Activated CD8-positive, alpha-beta T cell treated with anti-CD3 and anti-CD28 coated beads, Interleukin-2, amount 10 ng/mL, durations not matched to agents 7 days and 5 days (primary cell): ENCODE data around the gene GNG8. TPM values are rescaled to one million over a fixed set of nuclear protein-coding genes. Genes with fewer than 3 reads are reported as not detected.
A peak's percentile ranks its signal among the peaks of the same experiment; 100 is the strongest.

Experiments used
- ATAC-seq: fragments of 150-1000 bp; cut with Tn5 transposase; one replicate; pipeline ENCODE4 v1.10.0; 2021; ENCODE audit warnings: moderate library complexity
- CTCF ChIA-PET: fragments of 350-600 bp; sonication (Branson Sonifier 250); formaldehyde crosslinking; loops from one replicate; lab custom pipeline; 2021; ENCODE audit warnings: antibody characterized with exemption; lab: Charles Lee
- POLR2A ChIA-PET: fragments of 350-600 bp; sonication (Branson Sonifier 250); formaldehyde crosslinking; loops from one replicate; lab custom pipeline; 2021; ENCODE audit warnings: antibody characterized with exemption; lab: Charles Lee
- DNase-seq: peaks from one replicate; pipeline ENCODE4 v3.0.0-alpha.2; 2020
- H3K27ac Mint-ChIP-seq: one replicate; pipeline ENCODE4 v1.8.0; 2021; ENCODE audit warnings: mild to moderate bottlenecking, mixed read lengths
- H3K27me3 Mint-ChIP-seq: one replicate; pipeline ENCODE4 v1.8.0; 2021; ENCODE audit warnings: low read depth, mixed read lengths
- H3K36me3 Mint-ChIP-seq: one replicate; pipeline ENCODE4 v1.8.0; 2021; ENCODE audit warnings: low read depth, mixed read lengths
- H3K4me1 Mint-ChIP-seq: one replicate; pipeline ENCODE4 v1.8.0; 2021; ENCODE audit warnings: low read depth, mixed read lengths
- H3K4me3 Mint-ChIP-seq: one replicate; pipeline ENCODE4 v1.8.0; 2021; ENCODE audit warnings: mild to moderate bottlenecking, mixed read lengths
- H3K9me3 Mint-ChIP-seq: one replicate; pipeline ENCODE4 v1.8.0; 2022; ENCODE audit warnings: mixed read lengths; ENCODE audit not compliant: insufficient read depth
- total RNA-seq, 2 experiments: library from RNA; stranded (reverse); gene quantifications; one replicate each; pipeline ENCODE4 v1.2.3, GENCODE V29; 2021

Gene GNG8
- total RNA-seq, 2 experiments from 2014 or later = not detected

- ChIA-PET POLR2A (interaction anchor here (0.8 to 4.8 kb wide), 6 partner anchors 9 to 94 kb away, joined by 3 to 21 read pairs (median 12); partner anchors contain the start of gene CALM3), CTCF (interaction anchor here (0.8 to 14.0 kb wide), 11 partner anchors 9 to 222 kb away, joined by 3 to 350 read pairs (median 5); partner anchors contain the start of genes CALM3, DACT3 and PTGIR)
- Mint-ChIP-seq H3K9me3 (no peaks in the 10 kb centered on the region), H3K4me3 (peak overlapping the region; percentile 49), H3K4me1 (peaks cover 83% of the 10 kb centered on the region), H3K36me3 (peaks cover 6% of the 10 kb centered on the region), H3K27ac (peak overlapping the region; percentile 94), H3K27me3 (no peaks in the 10 kb centered on the region)
- DNase-seq = peak; percentile 60
- peak; percentile 26 for ATAC-seq
Observed at GRCh38 chr19:46616631-46617322, 19.2 kb downstream of the GNG8 start.

- H3K27me3 Mint-ChIP-seq = no peaks in the 10 kb centered on the region
- DNase-seq (no peak), ATAC-seq (no peak)
- ChIA-PET CTCF (interaction anchor here (1.0 to 14.0 kb wide), 8 partner anchors 8 to 221 kb away, joined by 3 to 350 read pairs (median 10); partner anchors contain the start of genes CALM3, DACT3, GNG8 and PTGIR), POLR2A (interaction anchor here (1.4 to 4.8 kb wide), 7 partner anchors 8 to 93 kb away, joined by 3 to 29 read pairs (median 15); partner anchors contain the start of genes CALM3 and DACT3)
- peaks cover 11% of the 10 kb centered on the region for H3K36me3 Mint-ChIP-seq
- peak overlapping the region; percentile 82 for H3K27ac Mint-ChIP-seq
- H3K4me1 Mint-ChIP-seq = peaks cover 83% of the 10 kb centered on the region
- H3K4me3 Mint-ChIP-seq = no peak overlapping the region
- no peaks in the 10 kb centered on the region for H3K9me3 Mint-ChIP-seq
Observed at GRCh38 chr19:46615966-46616365, 20.0 kb downstream of the GNG8 start.

GRCh38 chr19:46614114-46614722 lies 21.8 kb downstream of the GNG8 start:
- ATAC-seq = peak; percentile 52
- CTCF ChIA-PET = interaction anchor here (0.7 to 14.0 kb wide), 17 partner anchors 8 to 140 kb away, joined by 3 to 350 read pairs (median 5); partner anchors contain the start of genes CALM3, DACT3, GNG8 and PTGIR
- H3K4me3 Mint-ChIP-seq = no peak overlapping the region

GRCh38 chr19:46613525-46613924 lies 22.5 kb downstream of the GNG8 start:
- no peak overlapping the region for H3K4me3 Mint-ChIP-seq
- peak overlapping the region; percentile 64 for H3K27ac Mint-ChIP-seq
- no peaks in the 10 kb centered on the region for H3K27me3 Mint-ChIP-seq
- DNase-seq = no peak
- ChIA-PET CTCF (interaction anchor here (0.7 to 14.0 kb wide), 14 partner anchors 13 to 140 kb away, joined by 3 to 350 read pairs (median 6); partner anchors contain the start of genes CALM3, DACT3, GNG8 and PTGIR), POLR2A (interaction anchor here (1.5 to 2.9 kb wide), 3 partner anchors 9 to 48 kb away, joined by 4 to 29 read pairs (median 15); partner anchors contain the start of genes CALM3 and DACT3)
- peaks cover 80% of the 10 kb centered on the region for H3K4me1 Mint-ChIP-seq
- peaks cover 33% of the 10 kb centered on the region for H3K36me3 Mint-ChIP-seq
- no peak for ATAC-seq
- H3K9me3 Mint-ChIP-seq = no peaks in the 10 kb centered on the region

More at GRCh38 chr19:46614114-46614722, 21.8 kb downstream of the GNG8 start:
- Mint-ChIP-seq H3K4me1 (peaks cover 81% of the 10 kb centered on the region), H3K27me3 (no peaks in the 10 kb centered on the region), H3K36me3 (peaks cover 26% of the 10 kb centered on the region), H3K27ac (peak overlapping the region; percentile 78), H3K9me3 (no peaks in the 10 kb centered on the region)
- peak; percentile 88 for DNase-seq
- POLR2A ChIA-PET = interaction anchor here (0.6 to 2.9 kb wide), 5 partner anchors 9 to 91 kb away, joined by 3 to 29 read pairs (median 4); partner anchors contain the start of genes CALM3 and DACT3

- no peak for DNase-seq
- Mint-ChIP-seq H3K4me3 (peak overlapping the region; percentile 44), H3K4me1 (peaks cover 77% of the 10 kb centered on the region), H3K36me3 (peaks cover 49% of the 10 kb centered on the region), H3K9me3 (no peaks in the 10 kb centered on the region), H3K27me3 (no peaks in the 10 kb centered on the region), H3K27ac (peak overlapping the region; percentile 83)
- ChIA-PET CTCF (interaction anchor here (0.8 to 14.0 kb wide), 19 partner anchors 11 to 229 kb away, joined by 3 to 350 read pairs (median 4); partner anchors contain the start of genes CALM3, DACT3 and PTGIR), POLR2A (interaction anchor here (0.7 to 4.0 kb wide), 11 partner anchors 9 to 901 kb away, joined by 3 to 84 read pairs (median 4); partner anchors contain the start of gene CALM3)
- peak; percentile 31 for ATAC-seq
Observed at GRCh38 chr19:46611776-46612175, 24.2 kb downstream of the GNG8 start.

GRCh38 chr19:46610851-46611770 lies 24.9 kb downstream of the GNG8 start:
- peak; percentile 45 for ATAC-seq
- no peaks in the 10 kb centered on the region for H3K9me3 Mint-ChIP-seq
- ChIA-PET POLR2A (interaction anchor here (0.7 to 4.0 kb wide), 12 partner anchors 9 to 900 kb away, joined by 3 to 84 read pairs (median 4); partner anchors contain the start of gene CALM3), CTCF (interaction anchor here (0.8 to 14.0 kb wide), 14 partner anchors 11 to 143 kb away, joined by 3 to 350 read pairs (median 4); partner anchors contain the start of genes CALM3, DACT3 and PTGIR)
- H3K27me3 Mint-ChIP-seq = no peaks in the 10 kb centered on the region
- H3K27ac Mint-ChIP-seq = peak overlapping the region; percentile 83
- peak; percentile 68 for DNase-seq
- peaks cover 56% of the 10 kb centered on the region for H3K36me3 Mint-ChIP-seq
- peaks cover 76% of the 10 kb centered on the region for H3K4me1 Mint-ChIP-seq
- H3K4me3 Mint-ChIP-seq = peak overlapping the region; percentile 44

GRCh38 chr19:46610413-46610775 lies 25.6 kb downstream of the GNG8 start:
- CTCF ChIA-PET = interaction anchor here (1.1 to 14.0 kb wide), 5 partner anchors 10 to 143 kb away, joined by 3 to 350 read pairs (median 84); partner anchors contain the start of genes CALM3, DACT3 and PTGIR
- Mint-ChIP-seq H3K4me1 (peaks cover 76% of the 10 kb centered on the region), H3K27me3 (no peaks in the 10 kb centered on the region)

GRCh38 chr19:46609511-46610412 lies 26.2 kb downstream of the GNG8 start:
- Mint-ChIP-seq H3K27me3 (no peaks in the 10 kb centered on the region), H3K4me3 (no peak overlapping the region), H3K27ac (no peak overlapping the region), H3K36me3 (peaks cover 65% of the 10 kb centered on the region), H3K9me3 (no peaks in the 10 kb centered on the region), H3K4me1 (peaks cover 77% of the 10 kb centered on the region)
- CTCF ChIA-PET = interaction anchor here (0.5 to 14.0 kb wide), 5 partner anchors 9 to 53 kb away, joined by 3 to 350 read pairs (median 84); partner anchors contain the start of genes CALM3, DACT3 and PTGIR
- POLR2A ChIA-PET = interaction anchor here (4.0 kb wide), 1 partner anchor 8 kb away, joined by 84 read pairs; the partner anchor contains the start of gene CALM3
- DNase-seq = no peak
- no peak for ATAC-seq

More at GRCh38 chr19:46610413-46610775, 25.6 kb downstream of the GNG8 start:
- Mint-ChIP-seq H3K36me3 (peaks cover 61% of the 10 kb centered on the region), H3K4me3 (no peak overlapping the region), H3K9me3 (no peaks in the 10 kb centered on the region), H3K27ac (peak overlapping the region; percentile 83)
- ATAC-seq (no peak), DNase-seq (no peak)
- POLR2A ChIA-PET = interaction anchor here (1.2 to 4.0 kb wide), 4 partner anchors 9 to 49 kb away, joined by 3 to 84 read pairs (median 10); partner anchors contain the start of gene CALM3

GRCh38 chr19:46608581-46609345 lies 27.2 kb downstream of the GNG8 start:
- no peak for ATAC-seq
- ChIA-PET POLR2A (interaction anchor here (2.6 to 4.0 kb wide), 2 partner anchors 7 to 9 kb away, joined by 11 to 84 read pairs; partner anchors contain the start of gene CALM3), CTCF (interaction anchor here (0.9 to 1.4 kb wide), 2 partner anchors 8 to 53 kb away, joined by 3 read pairs; no protein-coding TSS in a partner anchor)
- Mint-ChIP-seq H3K36me3 (peaks cover 68% of the 10 kb centered on the region), H3K4me1 (peaks cover 75% of the 10 kb centered on the region), H3K27ac (peak overlapping the region; percentile 40), H3K27me3 (no peaks in the 10 kb centered on the region), H3K9me3 (no peaks in the 10 kb centered on the region), H3K4me3 (no peak overlapping the region)
- no peak for DNase-seq
